Activated CD4-positive, alpha-beta T cell treated with anti-CD3 and anti-CD28 coated beads for 36 hours (primary cell): Measurements from ENCODE around the gene ENTR1. TPM values are rescaled to one million over a fixed set of nuclear protein-coding genes. Genes with fewer than 3 reads are reported as not detected.
A peak's percentile ranks its signal among the peaks of the same experiment; 100 is the strongest.

ENCODE experiments used
- ATAC-seq: fragments of 200-7000 bp; cut with Tn5 transposase; one replicate; pipeline ENCODE4 v1.10.0; 2021; ENCODE audit warnings: mild to moderate bottlenecking, moderate library complexity
- CTCF ChIA-PET: fragments of 350-600 bp; sonication (Branson Sonifier 250); formaldehyde crosslinking; loops from one replicate; lab custom pipeline; 2021; ENCODE audit warnings: antibody characterized with exemption; lab: Charles Lee
- POLR2A ChIA-PET: fragments of 350-600 bp; sonication (Branson Sonifier 250); formaldehyde crosslinking; loops from one replicate; lab custom pipeline; 2021; ENCODE audit warnings: antibody characterized with exemption, inconsistent platforms; lab: Charles Lee
- DNase-seq: peaks from one replicate; pipeline ENCODE4 v3.0.0-alpha.2; 2020
- H3K27ac Mint-ChIP-seq: one replicate; pipeline ENCODE4 v1.8.0; 2021; ENCODE audit warnings: mixed read lengths
- H3K27me3 Mint-ChIP-seq: one replicate; pipeline ENCODE4 v1.8.0; 2021; ENCODE audit warnings: mixed read lengths
- H3K36me3 Mint-ChIP-seq: one replicate; pipeline ENCODE4 v1.8.0; 2021; ENCODE audit warnings: low read depth, mixed read lengths
- H3K4me1 Mint-ChIP-seq: one replicate; pipeline ENCODE4 v1.8.0; 2021; ENCODE audit warnings: mixed read lengths
- H3K4me3 Mint-ChIP-seq: one replicate; pipeline ENCODE4 v1.8.0; 2021; ENCODE audit warnings: mild to moderate bottlenecking, moderate library complexity, mixed read lengths
- H3K9me3 Mint-ChIP-seq: one replicate; pipeline ENCODE4 v1.8.0; 2021; ENCODE audit warnings: low read depth, mixed read lengths
- intact Hi-C, 2 experiments: fragments of 100-400 bp; cut with DNase I in 1 of 2; cut with micrococcal nuclease in 1 of 2; formaldehyde crosslinking; loops; one replicate each; pipeline versions ENCODE4 v1.14.2 to v1.15.1; 2022 to 2024; cut with DNase I, micrococcal nuclease
- total RNA-seq, 2 experiments: library from RNA; stranded (reverse); gene quantifications; one replicate each; pipeline ENCODE4 v1.2.3, GENCODE V29; 2021

Gene ENTR1
- total RNA-seq, 2 experiments from 2014 or later: 57.2 to 67.7 TPM

GRCh38 chr9:136394312-136395019 lies 15.9 kb downstream of the ENTR1 start:
- no peak overlapping the region for H3K27ac Mint-ChIP-seq
- DNase-seq (no peak), ATAC-seq (no peak)
- no peaks in the 10 kb centered on the region for H3K9me3 Mint-ChIP-seq
- POLR2A ChIA-PET: no interaction called here
- peaks cover 46% of the 10 kb centered on the region for H3K36me3 Mint-ChIP-seq
- peaks cover 15% of the 10 kb centered on the region for H3K4me1 Mint-ChIP-seq
- intact Hi-C loops: no loop called here
- H3K27me3 Mint-ChIP-seq: no peaks in the 10 kb centered on the region
- no peak overlapping the region for H3K4me3 Mint-ChIP-seq
- CTCF ChIA-PET: no interaction called here

GRCh38 chr9:136393531-136393930 lies 16.9 kb downstream of the ENTR1 start:
- CTCF ChIA-PET: no interaction called here
- no peak overlapping the region for H3K4me3 Mint-ChIP-seq
- peaks cover 47% of the 10 kb centered on the region for H3K36me3 Mint-ChIP-seq
- intact Hi-C loops: no loop called here
- POLR2A ChIA-PET: no interaction called here
- H3K27ac Mint-ChIP-seq: no peak overlapping the region
- H3K9me3 Mint-ChIP-seq: no peaks in the 10 kb centered on the region
- no peak for ATAC-seq
- no peak for DNase-seq
- peaks cover 6% of the 10 kb centered on the region for H3K4me1 Mint-ChIP-seq
- H3K27me3 Mint-ChIP-seq: no peaks in the 10 kb centered on the region

GRCh38 chr9:136392538-136393449 lies 17.6 kb downstream of the ENTR1 start:
- no peak for ATAC-seq
- no peak for DNase-seq
- CTCF ChIA-PET: no interaction called here
- POLR2A ChIA-PET: no interaction called here
- Mint-ChIP-seq H3K27ac (no peak overlapping the region), H3K4me1 (no peaks in the 10 kb centered on the region), H3K36me3 (peaks cover 47% of the 10 kb centered on the region), H3K9me3 (no peaks in the 10 kb centered on the region), H3K4me3 (no peak overlapping the region), H3K27me3 (no peaks in the 10 kb centered on the region)
- intact Hi-C loops: no loop called here

GRCh38 chr9:136391737-136392537 lies 18.5 kb downstream of the ENTR1 start:
- Mint-ChIP-seq H3K36me3 (peaks cover 52% of the 10 kb centered on the region), H3K9me3 (no peaks in the 10 kb centered on the region), H3K27me3 (no peaks in the 10 kb centered on the region), H3K27ac (no peak overlapping the region), H3K4me3 (no peak overlapping the region), H3K4me1 (no peaks in the 10 kb centered on the region)
- intact Hi-C loops: no loop called here
- ChIA-PET POLR2A (no interaction called here), CTCF (no interaction called here)
- no peak for ATAC-seq
- DNase-seq: no peak

- Mint-ChIP-seq H3K4me1 (peaks cover 18% of the 10 kb centered on the region), H3K27me3 (no peaks in the 10 kb centered on the region), H3K27ac (no peak overlapping the region), H3K36me3 (peaks cover 55% of the 10 kb centered on the region), H3K4me3 (no peak overlapping the region), H3K9me3 (no peaks in the 10 kb centered on the region)
- no peak for DNase-seq
- ChIA-PET POLR2A (no interaction called here), CTCF (interaction anchor here (0.6 to 0.8 kb wide), 2 partner anchors 20 to 51 kb away, joined by 3 to 4 read pairs; no protein-coding TSS in a partner anchor)
- no peak for ATAC-seq
- intact Hi-C loops: no loop called here
Observed at GRCh38 chr9:136389396-136389795, 21.0 kb downstream of the ENTR1 start.

- peaks cover 66% of the 10 kb centered on the region for H3K36me3 Mint-ChIP-seq
- ChIA-PET POLR2A (no interaction called here), CTCF (interaction anchor here (0.7 to 1.5 kb wide), 2 partner anchors 10 to 283 kb away, joined by 3 read pairs; no protein-coding TSS in a partner anchor)
Observed at GRCh38 chr9:136387217-136387616, 23.2 kb downstream of the ENTR1 start.

GRCh38 chr9:136386018-136386417 lies 24.4 kb downstream of the ENTR1 start:
- peaks cover 18% of the 10 kb centered on the region for H3K4me1 Mint-ChIP-seq
- H3K4me3 Mint-ChIP-seq: no peak overlapping the region
- peak; percentile 31 for DNase-seq
- H3K27me3 Mint-ChIP-seq: no peaks in the 10 kb centered on the region
- H3K9me3 Mint-ChIP-seq: no peaks in the 10 kb centered on the region
- intact Hi-C loops: no loop called here
- CTCF ChIA-PET: interaction anchor here (0.6 to 0.7 kb wide), 2 partner anchors 74 to 100 kb away, joined by 3 to 4 read pairs; no protein-coding TSS in a partner anchor
- peaks cover 59% of the 10 kb centered on the region for H3K36me3 Mint-ChIP-seq
- no peak overlapping the region for H3K27ac Mint-ChIP-seq
- no peak for ATAC-seq
- POLR2A ChIA-PET: interaction anchor here (0.6 to 0.7 kb wide), 3 partner anchors 11 to 32 kb away, joined by 3 to 7 read pairs (median 4); no protein-coding TSS in a partner anchor

More at GRCh38 chr9:136387217-136387616, 23.2 kb downstream of the ENTR1 start:
- DNase-seq (no peak), ATAC-seq (no peak)
- Mint-ChIP-seq H3K4me1 (peaks cover 18% of the 10 kb centered on the region), H3K27me3 (no peaks in the 10 kb centered on the region), H3K4me3 (no peak overlapping the region), H3K27ac (no peak overlapping the region), H3K9me3 (no peaks in the 10 kb centered on the region)
- intact Hi-C loops: no loop called here

GRCh38 chr9:136385015-136385414 lies 25.4 kb downstream of the ENTR1 start:
- Mint-ChIP-seq H3K9me3 (no peaks in the 10 kb centered on the region), H3K27me3 (no peaks in the 10 kb centered on the region), H3K27ac (no peak overlapping the region), H3K4me1 (peaks cover 18% of the 10 kb centered on the region), H3K36me3 (peaks cover 59% of the 10 kb centered on the region), H3K4me3 (no peak overlapping the region)
- peak; percentile 68 for DNase-seq
- ChIA-PET CTCF (interaction anchor here (0.6 kb wide), 1 partner anchor 288 kb away, joined by 4 read pairs; no protein-coding TSS in a partner anchor), POLR2A (interaction anchor here (0.6 kb wide), 1 partner anchor 22 kb away, joined by 3 read pairs; no protein-coding TSS in a partner anchor)
- peak; percentile 84 for ATAC-seq
- intact Hi-C loops: loop anchor here (1.0 to 2.0 kb wide), 2 partner anchors 14 to 15 kb away; partner anchors contain the start of gene SNAPC4 (in 1 of the 2)

GRCh38 chr9:136383436-136383835 lies 27.0 kb downstream of the ENTR1 start:
- no peaks in the 10 kb centered on the region for H3K27me3 Mint-ChIP-seq
- peaks cover 18% of the 10 kb centered on the region for H3K4me1 Mint-ChIP-seq
- no peak overlapping the region for H3K4me3 Mint-ChIP-seq
- intact Hi-C loops: no loop called here
- no peaks in the 10 kb centered on the region for H3K9me3 Mint-ChIP-seq
- POLR2A ChIA-PET: no interaction called here
- CTCF ChIA-PET: no interaction called here
- peaks cover 45% of the 10 kb centered on the region for H3K36me3 Mint-ChIP-seq
- H3K27ac Mint-ChIP-seq: no peak overlapping the region
- ATAC-seq (no peak), DNase-seq (no peak)

GRCh38 chr9:136381966-136382513 lies 28.4 kb downstream of the ENTR1 start:
- H3K4me3 Mint-ChIP-seq: no peak overlapping the region
- ChIA-PET POLR2A (interaction anchor here (0.6 to 1.7 kb wide), 2 partner anchors 9 to 19 kb away, joined by 4 to 7 read pairs; partner anchors contain the start of gene DNLZ), CTCF (interaction anchor here (2.0 kb wide), 1 partner anchor 19 kb away, joined by 8 read pairs; the partner anchor contains the start of gene DNLZ)
- peaks cover 35% of the 10 kb centered on the region for H3K36me3 Mint-ChIP-seq
- no peak overlapping the region for H3K27ac Mint-ChIP-seq
- H3K9me3 Mint-ChIP-seq: no peaks in the 10 kb centered on the region
- DNase-seq (no peak), ATAC-seq (no peak)
- peaks cover 18% of the 10 kb centered on the region for H3K4me1 Mint-ChIP-seq
- H3K27me3 Mint-ChIP-seq: no peaks in the 10 kb centered on the region
- intact Hi-C loops: no loop called here
